NCI-H526 treated with DMSO at 0.1 percent for 48 hours (cell line): ENCODE measurements around the gene GALNT1.

Source experiments
- DNase-seq: peaks from one replicate; lab custom pipeline; 2025; lab: John Stamatoyannopoulos, UW

GALNT1 gene

DNA sequence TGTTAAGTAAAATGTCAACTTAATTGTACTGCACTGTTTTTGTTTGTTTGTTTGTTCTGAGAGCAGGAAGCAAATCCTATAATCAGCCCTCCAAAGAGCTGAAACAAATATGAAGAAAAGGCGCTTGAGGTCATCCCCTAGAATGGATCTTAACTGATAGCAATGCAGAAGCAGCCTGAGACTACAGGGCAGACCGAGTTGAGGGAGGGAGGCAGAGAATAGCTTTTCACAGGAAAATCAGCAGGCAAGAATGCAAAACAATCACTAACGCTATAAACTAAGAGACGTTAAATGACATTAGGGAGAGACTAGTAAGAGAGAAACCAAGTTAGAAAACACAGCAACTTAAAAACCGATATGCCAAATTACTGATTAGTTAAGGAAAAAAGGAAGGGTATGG is 37.2 kb downstream of the GALNT1 start:
- no peak for DNase-seq

- DNase-seq: no peak
Measured at GRCh38 chr18:35619464-35619863, 37.9 kb downstream of the GALNT1 start.

DNA sequence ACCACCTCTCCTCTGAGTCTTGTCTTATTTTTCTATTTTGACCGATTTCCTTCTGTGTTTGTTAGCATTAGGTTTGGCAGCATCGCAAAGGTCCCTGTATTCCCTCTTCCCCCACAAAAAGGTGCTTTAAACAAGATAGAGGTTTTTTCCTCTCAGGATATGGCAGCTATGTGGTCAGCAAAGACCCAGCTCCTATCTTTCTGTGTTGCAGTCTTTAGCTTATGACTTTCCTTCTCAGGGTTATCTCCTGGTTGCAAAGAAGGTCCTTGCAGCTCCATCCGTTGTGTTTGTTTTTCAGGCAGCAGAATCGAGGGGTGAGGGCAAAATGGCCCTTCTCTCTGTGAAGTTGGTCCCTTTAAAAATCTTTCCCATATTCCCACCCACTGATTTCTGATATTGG is 38.4 kb downstream of the GALNT1 start:
- DNase-seq: no peak

GRCh38 chr18:35620765-35621164 is 39.2 kb downstream of the GALNT1 start:
- DNase-seq: no peak

DNA sequence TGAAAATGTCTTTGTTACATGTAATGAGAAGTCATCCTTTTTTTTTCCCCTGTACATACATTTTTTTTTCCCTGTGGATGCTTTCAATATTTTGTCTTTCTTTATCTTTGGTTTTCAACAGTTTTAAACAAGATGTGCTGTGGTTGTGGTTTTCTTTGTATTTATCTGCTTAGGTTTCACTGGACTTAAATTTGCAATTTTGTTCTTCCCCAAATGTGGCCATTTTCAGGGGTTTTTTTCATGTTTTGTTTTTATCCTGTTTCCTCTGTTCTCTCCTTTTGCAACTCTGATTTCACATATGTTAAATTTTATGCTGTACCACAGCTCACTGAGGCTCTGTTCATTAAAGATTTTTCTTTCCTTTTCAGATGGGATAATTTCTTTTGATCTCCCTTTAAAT is 41.7 kb downstream of the GALNT1 start:
- DNase-seq: no peak

DNA sequence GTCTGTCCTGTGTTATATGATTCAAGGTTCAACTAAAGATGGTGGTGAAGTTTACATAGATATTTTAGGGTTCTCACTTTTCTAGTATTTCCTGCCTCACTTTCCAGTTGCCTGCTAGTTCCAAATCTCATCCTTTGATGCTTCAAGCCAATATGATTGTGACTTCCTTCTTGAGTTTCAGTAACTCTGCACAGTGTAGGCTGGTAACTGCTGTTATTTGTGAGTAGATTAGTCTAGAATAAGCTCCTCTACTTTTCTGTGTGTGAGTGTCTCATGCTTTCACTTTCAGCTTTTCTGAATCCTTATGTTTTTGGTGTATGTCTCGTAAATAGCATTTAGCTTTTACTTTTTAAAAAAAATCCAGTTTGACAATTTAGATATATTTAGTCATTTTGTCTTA is 42.6 kb downstream of the GALNT1 start:
- no peak for DNase-seq

- no peak for DNase-seq
Measured at GRCh38 chr18:35625232-35625631, 43.7 kb downstream of the GALNT1 start.

GRCh38 chr18:35633761-35634160 is 52.2 kb downstream of the GALNT1 start:
- no peak for DNase-seq

- DNase-seq: no peak
Measured at GRCh38 chr18:35634323-35634722, 52.8 kb downstream of the GALNT1 start.

GRCh38 chr18:35635170-35635569 is 53.6 kb downstream of the GALNT1 start:
- no peak for DNase-seq

GRCh38 chr18:35637227-35637626 is 55.7 kb downstream of the GALNT1 start:
- DNase-seq: no peak

DNA sequence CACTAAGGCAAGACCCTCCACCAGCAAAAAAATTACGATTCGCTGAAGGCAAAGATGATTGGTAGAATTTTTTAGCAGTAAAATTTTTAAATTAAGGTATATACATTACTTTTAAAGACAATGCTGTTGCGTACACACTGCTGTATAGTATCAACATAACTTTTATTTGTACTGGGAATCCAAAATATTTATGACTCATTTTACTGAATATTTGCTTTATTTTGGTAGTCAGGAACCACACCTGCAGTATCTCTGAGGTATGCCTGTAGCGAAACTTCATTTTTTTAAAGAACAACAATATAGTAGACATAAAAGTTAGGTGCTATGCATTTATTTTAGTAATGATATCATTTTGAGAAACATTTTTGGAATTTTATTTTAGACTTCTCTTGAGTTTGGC is 57.8 kb downstream of the GALNT1 start:
- DNase-seq: no peak

- no peak for DNase-seq
Measured at GRCh38 chr18:35641467-35641866, 59.9 kb downstream of the GALNT1 start.

DNA sequence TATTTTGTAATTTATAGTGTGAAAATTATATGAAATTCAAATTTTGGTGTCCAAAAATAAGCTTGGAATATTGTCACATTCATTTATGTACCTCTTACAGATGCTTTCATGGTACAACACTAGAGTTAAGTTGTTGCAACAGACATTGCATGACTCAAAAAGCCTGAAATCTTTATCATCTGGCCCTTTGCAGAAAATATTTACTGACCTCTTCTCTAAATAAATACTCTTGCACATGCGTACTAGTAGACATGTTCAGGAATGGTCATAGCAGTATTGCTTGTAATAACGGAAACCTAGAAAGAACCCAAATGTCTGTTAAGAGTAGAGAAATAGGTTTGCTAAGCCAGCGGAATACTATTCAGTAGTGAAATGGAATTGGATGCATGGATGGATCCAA is 60.4 kb downstream of the GALNT1 start:
- no peak for DNase-seq

DNA sequence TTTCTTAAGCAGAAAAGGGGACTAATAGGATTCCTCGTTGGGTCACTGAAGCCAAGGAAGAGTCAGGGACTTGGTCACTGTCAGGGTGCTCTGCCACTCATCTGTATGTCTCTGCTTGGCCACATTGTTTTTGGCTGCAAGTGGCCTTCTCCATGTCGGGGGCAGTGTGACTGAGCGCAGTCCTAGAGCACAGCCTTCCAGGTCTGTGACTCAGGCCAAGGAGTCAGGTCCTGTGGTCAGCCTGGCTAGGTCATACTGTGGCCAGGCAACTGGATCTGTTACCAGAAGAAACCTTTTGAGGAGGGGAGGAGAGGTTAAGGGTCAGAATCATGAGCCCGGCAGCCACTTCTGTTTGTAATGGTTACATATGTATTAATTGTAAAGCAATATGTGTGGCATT is 61.3 kb downstream of the GALNT1 start:
- DNase-seq: no peak

DNA sequence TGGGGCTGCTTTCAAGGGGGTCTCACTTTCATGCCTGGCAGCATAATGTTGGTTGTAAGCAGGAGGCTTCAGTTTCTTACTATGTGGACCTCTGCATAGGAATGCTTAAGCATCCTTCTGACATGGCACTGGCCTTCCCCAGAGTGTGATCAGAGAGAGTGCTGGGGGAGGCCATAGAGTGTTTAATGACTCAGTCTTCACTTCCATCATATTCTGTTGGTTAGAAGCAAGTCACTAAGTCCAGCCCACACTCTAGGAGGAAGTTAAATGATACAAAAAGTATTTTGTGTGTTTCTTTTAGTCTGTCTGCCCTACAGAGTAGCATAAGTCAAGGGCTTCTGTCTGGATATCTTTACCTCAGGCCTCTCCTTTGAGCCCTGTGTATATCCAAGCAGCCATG is 64.9 kb downstream of the GALNT1 start:
- DNase-seq: no peak

DNA sequence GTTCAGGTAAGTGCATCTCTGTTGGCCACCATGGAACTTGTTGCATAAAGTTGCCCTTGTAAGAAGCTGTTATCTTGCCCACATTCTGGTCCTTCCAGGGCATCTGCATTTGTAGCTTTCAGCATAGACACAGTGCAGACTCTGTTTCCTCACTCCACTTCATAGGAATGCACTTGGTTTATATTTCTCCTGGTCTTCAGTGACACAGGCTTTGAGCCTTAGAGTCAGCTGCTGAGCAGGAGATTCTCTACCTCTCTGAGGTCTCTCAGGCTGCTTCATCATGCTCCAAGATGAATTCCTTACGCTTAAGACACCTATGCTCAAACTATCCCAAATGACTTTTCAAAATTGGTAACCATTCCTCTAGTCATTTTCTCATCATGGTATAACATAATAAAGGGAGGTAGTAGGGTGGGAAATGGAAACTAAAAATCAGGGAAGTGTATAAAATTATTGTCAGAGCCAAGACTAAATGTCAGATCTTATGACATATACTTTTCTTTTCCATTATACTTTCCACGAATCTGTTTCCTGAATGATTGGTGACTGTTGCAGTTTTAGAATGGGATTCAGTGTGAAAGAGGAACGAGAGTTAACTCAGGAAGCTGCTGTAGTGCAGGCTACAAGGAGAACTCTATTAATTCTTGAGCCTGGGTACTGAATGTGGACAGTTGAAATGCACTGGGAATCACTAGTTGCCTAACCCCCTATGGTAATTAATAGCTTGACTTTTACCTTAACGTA is 72.0 kb downstream of the GALNT1 start:
- no peak for DNase-seq

- no peak for DNase-seq
Measured at GRCh38 chr18:35658112-35658511, 76.6 kb downstream of the GALNT1 start.

DNA sequence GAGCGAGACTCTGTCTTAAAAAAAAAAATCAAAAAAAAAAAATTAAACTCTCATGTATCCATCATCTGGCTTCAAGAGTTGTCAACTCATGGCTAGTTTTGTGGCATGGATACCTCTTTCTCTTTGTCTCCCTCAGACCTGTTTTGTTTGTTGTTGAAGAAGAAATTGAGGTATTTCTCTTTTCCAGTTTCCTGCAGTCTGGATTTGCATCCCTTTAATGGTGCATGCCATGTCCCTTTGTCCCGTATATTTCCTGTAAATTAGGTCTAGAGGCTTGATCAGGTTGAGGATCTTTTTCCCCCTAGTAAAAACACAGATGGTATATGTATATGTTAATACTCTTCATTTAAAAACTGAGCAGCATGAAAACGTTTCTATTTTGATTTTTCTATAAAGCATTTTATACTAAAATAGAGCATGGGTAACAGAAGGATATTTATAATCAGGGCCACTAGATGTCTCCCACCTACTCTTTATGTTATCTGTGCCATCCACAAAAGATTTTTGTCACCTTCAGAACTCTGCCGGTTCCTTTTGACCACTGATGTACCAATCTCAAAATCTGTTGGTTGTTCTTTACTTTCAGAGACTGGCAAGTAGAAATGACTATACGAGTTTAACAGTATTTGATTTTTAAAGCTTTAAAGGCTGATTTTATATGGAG is 80.1 kb downstream of the GALNT1 start:
- DNase-seq: no peak

DNA sequence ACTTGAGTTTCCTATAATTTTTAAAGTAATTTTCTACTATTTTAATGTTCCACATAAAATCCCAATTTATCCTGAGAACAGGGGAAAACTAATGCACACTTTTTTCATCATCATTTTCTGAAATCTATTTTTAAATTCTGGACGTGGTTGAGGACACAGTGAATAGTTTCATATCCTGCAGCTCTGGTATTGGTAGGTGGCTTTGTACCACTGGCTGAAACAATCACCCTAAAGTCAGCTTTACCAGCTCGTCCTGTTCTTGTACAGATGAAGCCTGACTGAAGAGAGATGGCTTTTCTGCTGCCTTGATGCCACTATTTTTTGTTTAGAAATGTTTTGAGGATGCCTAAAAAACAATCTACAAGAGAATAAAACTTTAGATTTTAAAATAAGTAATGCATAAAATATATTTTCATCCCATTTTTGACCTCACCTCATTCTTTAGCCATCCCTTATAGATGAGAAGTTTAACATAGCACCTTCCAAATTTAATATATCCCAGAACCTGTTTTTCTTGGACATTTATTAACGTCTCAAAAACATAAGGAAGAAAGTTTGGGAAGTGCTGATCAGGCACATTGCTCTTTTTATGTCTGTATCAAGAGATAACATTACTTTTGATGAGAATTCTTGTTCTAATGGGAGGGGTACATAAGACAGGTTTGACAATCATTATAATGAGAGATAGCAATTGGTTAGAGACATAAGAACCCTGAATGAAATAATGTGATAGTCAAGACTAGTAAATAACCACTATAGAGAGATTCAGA is 80.9 kb downstream of the GALNT1 start:
- DNase-seq: no peak

- no peak for DNase-seq
Measured at GRCh38 chr18:35671966-35672603, 90.5 kb downstream of the GALNT1 start.

GRCh38 chr18:35672897-35673296 is 91.4 kb downstream of the GALNT1 start:
- no peak for DNase-seq

DNA sequence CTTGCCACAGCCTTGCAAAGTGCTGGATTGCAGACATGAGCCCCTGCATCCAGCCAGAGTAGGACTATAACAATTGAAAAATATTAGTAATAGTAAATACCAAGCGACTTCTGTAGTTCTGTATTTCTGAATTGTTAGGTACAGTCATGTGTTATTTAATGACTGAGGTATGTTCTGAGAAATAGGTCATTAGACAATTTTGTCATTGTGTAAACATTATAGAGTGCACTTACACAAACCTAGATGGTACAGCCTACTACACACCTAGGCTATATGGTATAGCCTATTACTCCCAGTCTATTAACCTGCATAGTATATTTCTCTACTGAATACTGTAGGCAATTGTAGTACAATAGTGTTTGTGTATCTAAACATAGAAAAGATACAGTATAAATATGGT is 92.1 kb downstream of the GALNT1 start:
- DNase-seq: no peak
